BLaER1 (cell line): ENCODE data around the gene CEP152.

Source experiments
- H3K27ac ChIP-seq: shearing (Covaris generic); formaldehyde crosslinking; 2 replicates; pipeline ENCODE4 v1.8.1; 2022
- H3K27me3 ChIP-seq: shearing (Covaris generic); formaldehyde crosslinking; 2 replicates; pipeline ENCODE4 v1.8.1; 2022
- H3K36me3 ChIP-seq: shearing (Covaris generic); formaldehyde crosslinking; 2 replicates; pipeline ENCODE4 v1.8.1; 2022
- H3K4me1 ChIP-seq: shearing (Covaris generic); formaldehyde crosslinking; 2 replicates; pipeline ENCODE4 v1.8.1; 2022
- H3K4me2 ChIP-seq: shearing (Covaris generic); formaldehyde crosslinking; 2 replicates; pipeline ENCODE4 v1.8.1; 2022
- H3K4me3 ChIP-seq: shearing (Covaris generic); formaldehyde crosslinking; 2 replicates; pipeline ENCODE4 v1.8.1; 2022
- H3K9ac ChIP-seq: shearing (Covaris generic); formaldehyde crosslinking; 2 replicates; pipeline ENCODE4 v1.8.1; 2022
- H3K9me3 ChIP-seq: shearing (Covaris generic); formaldehyde crosslinking; 2 replicates; pipeline ENCODE4 v1.8.1; 2022
- H4K20me1 ChIP-seq: shearing (Covaris generic); formaldehyde crosslinking; 2 replicates; pipeline ENCODE4 v1.8.1; 2022
- Cebpa-rat ChIP-seq: shearing (Covaris generic); IDR thresholded peaks from 2 replicates; pipeline ENCODE4 v1.8.1; 2022

Gene CEP152

GRCh38 chr15:48811325-48811958, 573 bp upstream of the CEP152 start:
- peak overlapping the region; percentile 73 for H3K9ac ChIP-seq
- peak overlapping the region; percentile 90 for H3K4me2 ChIP-seq
- peak overlapping the region; percentile 93 for H3K4me3 ChIP-seq
- no peaks in the 10 kb centered on the region for H3K27me3 ChIP-seq
- peaks cover 34% of the 10 kb centered on the region for H3K4me1 ChIP-seq
- H3K27ac ChIP-seq = no peak overlapping the region
- no peaks in the 10 kb centered on the region for H3K9me3 ChIP-seq
- no peaks in the 10 kb centered on the region for H3K36me3 ChIP-seq
- TF ChIP-seq Cebpa-rat = no peak
- H4K20me1 ChIP-seq = peaks cover 1% of the 10 kb centered on the region; the same call in 1 of the 2 replicates

DNA sequence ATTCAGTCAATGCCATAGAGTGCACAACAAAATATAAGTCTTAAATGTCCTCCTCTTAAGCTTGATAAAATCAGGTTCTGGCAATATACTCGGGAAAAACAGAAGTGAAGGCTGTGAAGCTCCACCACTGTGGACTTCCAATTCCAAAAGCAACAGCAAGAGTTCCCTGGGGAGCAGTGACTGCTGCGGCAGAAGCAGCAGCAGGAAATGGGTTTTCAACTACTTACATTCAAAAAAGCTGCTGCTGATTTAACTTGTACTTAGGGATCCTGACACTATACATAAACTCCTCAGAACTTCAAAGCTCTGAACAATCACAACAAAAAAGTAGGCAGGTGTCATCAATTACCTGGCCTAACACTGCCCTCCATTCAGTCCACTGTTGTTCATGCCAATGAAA, 4.7 kb downstream of the CEP152 start:
- 0 out of 2 replicates have a peak overlapping the region, but pooled peaks have one; percentile 28 for H3K27ac ChIP-seq
- peaks cover 12% of the 10 kb centered on the region; the same call in 1 of the 2 replicates for H4K20me1 ChIP-seq
- peak overlapping the region; percentile 80 for H3K4me2 ChIP-seq
- H3K4me1 ChIP-seq = peaks cover 41% of the 10 kb centered on the region
- no peak for TF ChIP-seq Cebpa-rat
- no peaks in the 10 kb centered on the region for H3K9me3 ChIP-seq
- no peaks in the 10 kb centered on the region for H3K27me3 ChIP-seq
- peaks cover 27% of the 10 kb centered on the region for H3K36me3 ChIP-seq
- 0 out of 2 replicates have a peak overlapping the region, but pooled peaks have one; percentile 13 for H3K4me3 ChIP-seq
- H3K9ac ChIP-seq = peak overlapping the region; percentile 51; the same call in 1 of the 2 replicates

DNA sequence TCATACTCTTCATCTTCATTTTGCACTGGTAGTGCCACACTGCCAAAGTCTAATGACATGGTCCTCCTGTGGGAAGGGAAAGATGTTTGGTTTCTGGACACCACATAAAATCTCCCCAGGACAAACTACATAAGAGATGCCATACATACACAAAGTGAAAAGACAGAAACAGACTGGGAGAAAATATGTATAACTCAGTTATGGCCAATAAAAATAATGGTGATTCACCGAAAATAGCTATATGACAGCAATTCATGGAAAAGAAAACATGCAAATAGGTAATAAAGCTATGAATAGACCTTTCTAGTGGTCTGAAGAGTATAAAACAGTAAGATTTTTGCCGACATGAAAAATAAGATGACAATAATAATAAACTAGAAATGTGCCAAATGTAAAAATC, 5.3 kb downstream of the CEP152 start:
- H3K27me3 ChIP-seq = no peaks in the 10 kb centered on the region
- TF ChIP-seq Cebpa-rat = no peak
- no peak overlapping the region for H3K9ac ChIP-seq
- H4K20me1 ChIP-seq = peaks cover 16% of the 10 kb centered on the region
- H3K27ac ChIP-seq = no peak overlapping the region
- peaks cover 27% of the 10 kb centered on the region for H3K36me3 ChIP-seq
- H3K4me1 ChIP-seq = peaks cover 41% of the 10 kb centered on the region
- no peaks in the 10 kb centered on the region for H3K9me3 ChIP-seq
- no peak overlapping the region for H3K4me3 ChIP-seq
- peak overlapping the region; percentile 80 for H3K4me2 ChIP-seq

- peaks cover 23% of the 10 kb centered on the region for H4K20me1 ChIP-seq
- H3K9ac ChIP-seq = no peak overlapping the region
- no peak overlapping the region for H3K4me2 ChIP-seq
- TF ChIP-seq Cebpa-rat = no peak
- H3K9me3 ChIP-seq = no peaks in the 10 kb centered on the region
- H3K27me3 ChIP-seq = no peaks in the 10 kb centered on the region
- peaks cover 26% of the 10 kb centered on the region for H3K4me1 ChIP-seq
- H3K4me3 ChIP-seq = no peak overlapping the region
- no peak overlapping the region for H3K27ac ChIP-seq
- H3K36me3 ChIP-seq = peaks cover 27% of the 10 kb centered on the region
Measured at GRCh38 chr15:48803877-48804276, 7.0 kb downstream of the CEP152 start.

DNA sequence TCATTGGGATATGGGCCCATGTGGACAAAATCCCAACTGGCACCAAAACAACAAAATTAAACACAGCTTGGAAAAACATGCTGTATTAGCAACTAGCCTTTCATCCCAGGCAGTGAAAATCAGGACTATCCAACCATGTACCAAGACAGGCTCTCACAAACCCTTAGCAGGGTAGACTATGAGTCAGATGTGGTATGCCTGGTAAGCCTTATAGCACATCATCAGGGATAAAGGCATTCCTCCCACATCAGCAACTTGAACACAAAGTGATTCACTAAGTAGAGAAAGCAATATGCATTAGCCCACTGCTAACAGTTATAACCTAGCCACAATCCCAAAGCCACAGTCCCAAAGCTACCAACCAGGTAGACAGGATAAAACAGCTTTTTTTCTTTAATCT, 8.0 kb downstream of the CEP152 start:
- H3K36me3 ChIP-seq = peaks cover 32% of the 10 kb centered on the region
- H3K9ac ChIP-seq = no peak overlapping the region
- no peak overlapping the region for H3K4me3 ChIP-seq
- peaks cover 24% of the 10 kb centered on the region for H3K4me1 ChIP-seq
- no peak overlapping the region for H3K27ac ChIP-seq
- H4K20me1 ChIP-seq = peaks cover 23% of the 10 kb centered on the region
- no peak overlapping the region for H3K4me2 ChIP-seq
- no peaks in the 10 kb centered on the region for H3K9me3 ChIP-seq
- H3K27me3 ChIP-seq = no peaks in the 10 kb centered on the region
- TF ChIP-seq Cebpa-rat = no peak

- no peak overlapping the region for H3K4me2 ChIP-seq
- H3K27ac ChIP-seq = no peak overlapping the region
Measured at GRCh38 chr15:48802257-48802656, 8.6 kb downstream of the CEP152 start.

DNA sequence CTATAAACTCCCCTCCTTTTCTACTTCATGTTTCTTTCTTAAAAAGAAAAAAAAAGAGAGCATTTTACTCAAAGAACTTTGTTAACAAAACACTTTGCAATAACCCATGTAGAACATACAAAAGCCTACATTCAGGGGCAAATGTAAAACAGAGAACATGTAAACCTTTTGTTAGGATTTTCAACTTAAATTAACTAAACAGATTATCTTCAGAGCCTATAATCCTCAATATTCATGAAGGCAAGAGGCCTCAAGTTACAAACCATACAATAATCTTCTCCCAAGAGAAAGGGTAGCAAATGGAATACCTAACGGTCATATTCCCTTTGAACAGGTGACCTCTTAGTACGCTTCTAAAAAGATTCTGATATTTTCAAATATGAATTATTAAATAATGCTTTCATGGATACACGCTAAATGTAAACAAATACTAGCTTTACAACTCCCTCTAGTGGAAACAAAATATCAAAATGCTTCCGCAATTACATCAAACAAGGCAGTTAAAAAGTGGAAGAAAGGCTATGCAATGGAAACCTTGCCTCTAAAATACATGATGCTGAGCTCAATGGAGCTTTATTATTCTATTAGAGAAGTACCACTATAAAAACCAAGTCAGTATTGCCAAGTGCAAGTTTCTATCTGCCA, 9.9 kb downstream of the CEP152 start:
- Histone ChIP-seq H3K36me3 (peaks cover 49% of the 10 kb centered on the region), H3K4me1 (peaks cover 6% of the 10 kb centered on the region), H3K4me2 (no peak overlapping the region), H3K4me3 (no peak overlapping the region), H3K27me3 (no peaks in the 10 kb centered on the region), H3K9ac (no peak overlapping the region), H3K9me3 (no peaks in the 10 kb centered on the region), H3K27ac (no peak overlapping the region), H4K20me1 (peaks cover 16% of the 10 kb centered on the region)
- no peak for TF ChIP-seq Cebpa-rat

More at GRCh38 chr15:48802257-48802656, 8.6 kb downstream of the CEP152 start:
- no peak for TF ChIP-seq Cebpa-rat
- peaks cover 19% of the 10 kb centered on the region for H3K4me1 ChIP-seq
- H3K27me3 ChIP-seq = no peaks in the 10 kb centered on the region
- no peak overlapping the region for H3K9ac ChIP-seq
- peaks cover 38% of the 10 kb centered on the region for H3K36me3 ChIP-seq
- no peaks in the 10 kb centered on the region for H3K9me3 ChIP-seq
- H4K20me1 ChIP-seq = peaks cover 23% of the 10 kb centered on the region
- H3K4me3 ChIP-seq = no peak overlapping the region

GRCh38 chr15:48800245-48800644, 10.6 kb downstream of the CEP152 start:
- no peaks in the 10 kb centered on the region for H3K27me3 ChIP-seq
- no peak overlapping the region for H3K4me3 ChIP-seq
- no peak overlapping the region for H3K27ac ChIP-seq
- no peak overlapping the region for H3K4me2 ChIP-seq
- H4K20me1 ChIP-seq = peaks cover 11% of the 10 kb centered on the region
- H3K9me3 ChIP-seq = no peaks in the 10 kb centered on the region
- peaks cover 54% of the 10 kb centered on the region for H3K36me3 ChIP-seq
- TF ChIP-seq Cebpa-rat = no peak
- no peaks in the 10 kb centered on the region; the same call in 1 of the 2 replicates for H3K4me1 ChIP-seq
- H3K9ac ChIP-seq = no peak overlapping the region

- H3K4me3 ChIP-seq = no peak overlapping the region
- H3K27me3 ChIP-seq = no peaks in the 10 kb centered on the region
- no peaks in the 10 kb centered on the region for H3K9me3 ChIP-seq
- no peak overlapping the region for H3K27ac ChIP-seq
- H3K36me3 ChIP-seq = peaks cover 47% of the 10 kb centered on the region
- peaks cover 11% of the 10 kb centered on the region for H4K20me1 ChIP-seq
- H3K4me1 ChIP-seq = no peaks in the 10 kb centered on the region; the same call in 1 of the 2 replicates
- no peak for TF ChIP-seq Cebpa-rat
- H3K9ac ChIP-seq = no peak overlapping the region
- no peak overlapping the region for H3K4me2 ChIP-seq
Measured at GRCh38 chr15:48798319-48798718, 12.6 kb downstream of the CEP152 start.

GRCh38 chr15:48796930-48797329, 13.9 kb downstream of the CEP152 start:
- no peak overlapping the region for H3K27ac ChIP-seq
- H3K4me1 ChIP-seq = no peaks in the 10 kb centered on the region; the same call in 1 of the 2 replicates
- H4K20me1 ChIP-seq = peaks cover 11% of the 10 kb centered on the region
- no peak overlapping the region for H3K4me2 ChIP-seq
- no peaks in the 10 kb centered on the region for H3K27me3 ChIP-seq
- no peak overlapping the region for H3K4me3 ChIP-seq
- no peaks in the 10 kb centered on the region for H3K9me3 ChIP-seq
- no peak overlapping the region for H3K9ac ChIP-seq
- H3K36me3 ChIP-seq = peaks cover 55% of the 10 kb centered on the region
- no peak for TF ChIP-seq Cebpa-rat
